Thyroid gland (tissue), 4 donors: ENCODE results near the gene SCCPDH.

ENCODE experiments used
- CTCF ChIP-seq, 6 experiments: fragments of 200-600 bp in 3 of 6; fragments of 450-650 bp in 3 of 6; sonication (generic) in 3 of 6; IDR thresholded peaks; one replicate each; pipeline ENCODE4 v1.5.1; 2016 to 2019; ENCODE audit warnings: antibody characterized with exemption in 6 of 6, mild to moderate bottlenecking in 2 of 6, inconsistent platforms in 1 of 6, moderate library complexity in 1 of 6
- POLR2A ChIP-seq, 2 donors: fragments of 450-650 bp; IDR thresholded peaks; one replicate each; pipeline ENCODE4 v1.6.1; 2017; ENCODE audit warnings: antibody characterized with exemption in 2 of 2, mild to moderate bottlenecking in 2 of 2, moderate library complexity in 1 of 2

GRCh38 chr1:246678816-246679793 is 45.1 kb upstream of the SCCPDH start:
- TF ChIP-seq CTCF (IDR thresholded peaks at IDR 0.05) (no peak), POLR2A (IDR thresholded peaks at IDR 0.05) (no peak)
